HepG2 (cell line): ENCODE measurements around the gene BPGM.

Source experiments
- CTCF ChIP-seq: sonication (generic); formaldehyde crosslinking; IDR thresholded peaks from 2 replicates; pipeline ENCODE4 v1.5.0; 2020; ENCODE audit warnings: mild to moderate bottlenecking, missing genetic modification reagents, moderate library complexity
- KLF16 ChIP-seq, 2 experiments: sonication (generic) in 1 of 2; formaldehyde crosslinking in 1 of 2; IDR thresholded peaks; 2 replicates each; pipeline versions ENCODE4 v1.6.1 to v1.8.0; 2016 to 2023; ENCODE audit warnings: missing genetic modification reagents in 2 of 2, missing compliant biosample characterization in 1 of 2
- MEIS2 ChIP-seq: sonication (generic); formaldehyde crosslinking; IDR thresholded peaks from 2 replicates; pipeline ENCODE4 v1.9.0; 2021; ENCODE audit warnings: mild to moderate bottlenecking, missing genetic modification reagents
- MTA1 ChIP-seq: sonication (generic); formaldehyde crosslinking; IDR thresholded peaks from 2 replicates; pipeline ENCODE4 v1.4.0; 2020; ENCODE audit warnings: missing genetic modification reagents, mild to moderate bottlenecking, borderline replicate concordance
- NR2C2 ChIP-seq: sonication (generic); formaldehyde crosslinking; IDR thresholded peaks from 2 replicates; pipeline ENCODE4 v1.4.0; 2020; ENCODE audit warnings: missing genetic modification reagents, mild to moderate bottlenecking, moderate library complexity, borderline replicate concordance
- POLR2AphosphoS5 ChIP-seq: IDR thresholded peaks from 2 replicates; pipeline ENCODE4 v1.6.1; 2012; ENCODE audit warnings: low read depth, low read length
- REST ChIP-seq, 2 experiments: IDR thresholded peaks; 2 replicates each; pipeline ENCODE4 v1.6.1; 2011 to 2012; ENCODE audit warnings: low read length in 2 of 2, borderline replicate concordance in 1 of 2, low read depth in 1 of 2, mild to moderate bottlenecking in 1 of 2, moderate library complexity in 1 of 2
- TGIF2 ChIP-seq: IDR thresholded peaks from 2 replicates; pipeline ENCODE4 v1.6.1; 2016; ENCODE audit warnings: control low read depth, missing compliant biosample characterization
- TMF1 ChIP-seq: sonication (generic); formaldehyde crosslinking; IDR thresholded peaks from 2 replicates; pipeline ENCODE4 v1.8.1; 2022; ENCODE audit warnings: low read depth, missing genetic modification reagents
- ZNF121 ChIP-seq: sonication (generic); formaldehyde crosslinking; IDR thresholded peaks from 2 replicates; pipeline ENCODE4 v1.5.0; 2020; ENCODE audit warnings: mild to moderate bottlenecking, missing genetic modification reagents
- TF ChIP-seq, protein P1 (sequence below): sonication (generic); formaldehyde crosslinking; IDR thresholded peaks from 2 replicates; pipeline ENCODE4 v1.4.0; 2020; ENCODE audit warnings: mild to moderate bottlenecking, missing genetic modification reagents, borderline replicate concordance
- TF ChIP-seq, protein P2 (sequence below): sonication (generic); formaldehyde crosslinking; IDR thresholded peaks from 2 replicates; pipeline ENCODE4 v1.4.0; 2020; ENCODE audit warnings: missing genetic modification reagents

DNA sequence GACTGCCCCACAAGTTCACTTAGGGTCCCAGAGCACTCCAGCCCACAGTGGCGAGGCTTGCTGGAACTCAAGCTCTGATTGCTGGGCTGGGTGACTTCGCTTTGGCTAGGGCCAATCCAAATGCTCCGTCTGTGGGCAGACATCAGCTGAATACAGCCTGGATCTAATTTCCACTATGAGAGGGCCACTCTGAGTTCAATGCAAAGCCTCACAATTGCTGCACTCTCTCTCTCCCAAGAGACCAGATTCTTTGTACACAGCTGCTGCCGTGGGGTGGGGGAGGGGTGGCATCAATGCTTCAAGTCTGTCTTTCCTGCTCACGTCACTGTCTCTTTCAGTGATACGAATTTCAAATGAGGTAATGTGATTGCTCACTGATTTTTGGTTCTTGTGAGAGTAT, 47.3 kb upstream of the BPGM start:
- TF ChIP-seq CTCF (CRISPR knock-in tag): no peak
- TF ChIP-seq TGIF2: no peak
- TF ChIP-seq, protein P1, sequence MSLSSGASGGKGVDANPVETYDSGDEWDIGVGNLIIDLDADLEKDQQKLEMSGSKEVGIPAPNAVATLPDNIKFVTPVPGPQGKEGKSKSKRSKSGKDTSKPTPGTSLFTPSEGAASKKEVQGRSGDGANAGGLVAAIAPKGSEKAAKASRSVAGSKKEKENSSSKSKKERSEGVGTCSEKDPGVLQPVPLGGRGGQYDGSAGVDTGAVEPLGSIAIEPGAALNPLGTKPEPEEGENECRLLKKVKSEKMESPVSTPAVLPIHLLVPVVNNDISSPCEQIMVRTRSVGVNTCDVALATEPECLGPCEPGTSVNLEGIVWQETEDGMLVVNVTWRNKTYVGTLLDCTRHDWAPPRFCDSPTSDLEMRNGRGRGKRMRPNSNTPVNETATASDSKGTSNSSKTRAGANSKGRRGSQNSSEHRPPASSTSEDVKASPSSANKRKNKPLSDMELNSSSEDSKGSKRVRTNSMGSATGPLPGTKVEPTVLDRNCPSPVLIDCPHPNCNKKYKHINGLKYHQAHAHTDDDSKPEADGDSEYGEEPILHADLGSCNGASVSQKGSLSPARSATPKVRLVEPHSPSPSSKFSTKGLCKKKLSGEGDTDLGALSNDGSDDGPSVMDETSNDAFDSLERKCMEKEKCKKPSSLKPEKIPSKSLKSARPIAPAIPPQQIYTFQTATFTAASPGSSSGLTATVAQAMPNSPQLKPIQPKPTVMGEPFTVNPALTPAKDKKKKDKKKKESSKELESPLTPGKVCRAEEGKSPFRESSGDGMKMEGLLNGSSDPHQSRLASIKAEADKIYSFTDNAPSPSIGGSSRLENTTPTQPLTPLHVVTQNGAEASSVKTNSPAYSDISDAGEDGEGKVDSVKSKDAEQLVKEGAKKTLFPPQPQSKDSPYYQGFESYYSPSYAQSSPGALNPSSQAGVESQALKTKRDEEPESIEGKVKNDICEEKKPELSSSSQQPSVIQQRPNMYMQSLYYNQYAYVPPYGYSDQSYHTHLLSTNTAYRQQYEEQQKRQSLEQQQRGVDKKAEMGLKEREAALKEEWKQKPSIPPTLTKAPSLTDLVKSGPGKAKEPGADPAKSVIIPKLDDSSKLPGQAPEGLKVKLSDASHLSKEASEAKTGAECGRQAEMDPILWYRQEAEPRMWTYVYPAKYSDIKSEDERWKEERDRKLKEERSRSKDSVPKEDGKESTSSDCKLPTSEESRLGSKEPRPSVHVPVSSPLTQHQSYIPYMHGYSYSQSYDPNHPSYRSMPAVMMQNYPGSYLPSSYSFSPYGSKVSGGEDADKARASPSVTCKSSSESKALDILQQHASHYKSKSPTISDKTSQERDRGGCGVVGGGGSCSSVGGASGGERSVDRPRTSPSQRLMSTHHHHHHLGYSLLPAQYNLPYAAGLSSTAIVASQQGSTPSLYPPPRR (CRISPR knock-in tag): no peak
- TF ChIP-seq ZNF121: no peak
- TF ChIP-seq KLF16 (CRISPR knock-in tag; IDR thresholded peaks at IDR 0.05): no peak
- TF ChIP-seq REST (IDR thresholded peaks at IDR 0.05; ENCODE audit: borderline replicate concordance in 1 of 2, low read depth in 1 of 2, low read length in 2 of 2): no peak
- no peak for TF ChIP-seq TMF1 (CRISPR knock-in tag)
- no peak for TF ChIP-seq MTA1 (CRISPR knock-in tag)
- no peak for TF ChIP-seq MEIS2 (CRISPR knock-in tag)
- TF ChIP-seq, protein P2, sequence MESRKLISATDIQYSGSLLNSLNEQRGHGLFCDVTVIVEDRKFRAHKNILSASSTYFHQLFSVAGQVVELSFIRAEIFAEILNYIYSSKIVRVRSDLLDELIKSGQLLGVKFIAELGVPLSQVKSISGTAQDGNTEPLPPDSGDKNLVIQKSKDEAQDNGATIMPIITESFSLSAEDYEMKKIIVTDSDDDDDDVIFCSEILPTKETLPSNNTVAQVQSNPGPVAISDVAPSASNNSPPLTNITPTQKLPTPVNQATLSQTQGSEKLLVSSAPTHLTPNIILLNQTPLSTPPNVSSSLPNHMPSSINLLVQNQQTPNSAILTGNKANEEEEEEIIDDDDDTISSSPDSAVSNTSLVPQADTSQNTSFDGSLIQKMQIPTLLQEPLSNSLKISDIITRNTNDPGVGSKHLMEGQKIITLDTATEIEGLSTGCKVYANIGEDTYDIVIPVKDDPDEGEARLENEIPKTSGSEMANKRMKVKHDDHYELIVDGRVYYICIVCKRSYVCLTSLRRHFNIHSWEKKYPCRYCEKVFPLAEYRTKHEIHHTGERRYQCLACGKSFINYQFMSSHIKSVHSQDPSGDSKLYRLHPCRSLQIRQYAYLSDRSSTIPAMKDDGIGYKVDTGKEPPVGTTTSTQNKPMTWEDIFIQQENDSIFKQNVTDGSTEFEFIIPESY (CRISPR knock-in tag): no peak
- no peak for TF ChIP-seq POLR2AphosphoS5
- no peak for TF ChIP-seq NR2C2 (CRISPR knock-in tag)
